Tibial nerve (tissue), 3 donors: ENCODE results near the gene DNAAF5.

Experiments
- POLR2A ChIP-seq, 2 donors: fragments of 450-650 bp; IDR thresholded peaks; one replicate each; pipeline ENCODE4 v1.6.1; 2017; ENCODE audit warnings: antibody characterized with exemption in 2 of 2, mild to moderate bottlenecking in 2 of 2, moderate library complexity in 2 of 2
- TF ChIP-seq, protein P1 (sequence below), 5 experiments: fragments of 200-600 bp in 3 of 5; fragments of 450-650 bp in 2 of 5; sonication (generic) in 3 of 5; IDR thresholded peaks; one replicate each; pipeline ENCODE4 v1.5.1; 2016 to 2019; ENCODE audit warnings: antibody characterized with exemption in 5 of 5, mild to moderate bottlenecking in 3 of 5, moderate library complexity in 2 of 5

DNA sequence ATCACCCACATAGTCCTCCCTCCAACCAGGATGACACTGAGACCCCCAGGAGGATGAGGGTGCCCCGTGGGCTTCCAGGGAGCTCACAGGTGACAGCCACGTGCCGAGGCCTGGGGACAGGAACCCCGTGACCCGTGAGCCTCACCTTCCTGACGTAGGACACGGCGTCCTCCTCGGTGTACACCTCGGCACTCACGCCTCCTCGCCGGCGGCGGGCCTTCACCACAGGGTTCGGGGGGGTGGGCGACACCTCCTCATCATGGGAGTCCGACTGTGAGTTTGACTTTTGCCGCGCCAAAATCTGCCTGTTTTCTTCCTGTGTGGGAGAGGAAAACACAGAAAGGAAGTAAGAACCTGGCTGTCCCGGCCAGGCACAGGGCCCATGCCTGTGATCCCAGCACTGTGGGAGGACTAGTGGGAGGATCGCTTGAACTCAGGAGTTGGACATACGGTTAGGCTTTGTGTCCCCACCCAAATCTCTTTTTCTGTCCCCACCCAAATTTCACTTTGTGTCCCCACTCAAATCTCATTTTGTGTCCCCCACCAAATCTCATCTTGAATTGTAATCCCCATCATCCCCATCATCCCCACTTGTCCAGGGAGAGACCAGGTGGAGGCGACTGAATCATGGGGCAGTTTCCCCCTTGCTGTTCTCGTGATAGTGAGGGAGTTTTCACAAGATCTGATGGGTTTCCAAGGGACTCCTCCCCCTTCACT lies 45.9 kb upstream of the DNAAF5 start:
- no peak for TF ChIP-seq POLR2A (IDR thresholded peaks at IDR 0.05)
- TF ChIP-seq, protein P1, sequence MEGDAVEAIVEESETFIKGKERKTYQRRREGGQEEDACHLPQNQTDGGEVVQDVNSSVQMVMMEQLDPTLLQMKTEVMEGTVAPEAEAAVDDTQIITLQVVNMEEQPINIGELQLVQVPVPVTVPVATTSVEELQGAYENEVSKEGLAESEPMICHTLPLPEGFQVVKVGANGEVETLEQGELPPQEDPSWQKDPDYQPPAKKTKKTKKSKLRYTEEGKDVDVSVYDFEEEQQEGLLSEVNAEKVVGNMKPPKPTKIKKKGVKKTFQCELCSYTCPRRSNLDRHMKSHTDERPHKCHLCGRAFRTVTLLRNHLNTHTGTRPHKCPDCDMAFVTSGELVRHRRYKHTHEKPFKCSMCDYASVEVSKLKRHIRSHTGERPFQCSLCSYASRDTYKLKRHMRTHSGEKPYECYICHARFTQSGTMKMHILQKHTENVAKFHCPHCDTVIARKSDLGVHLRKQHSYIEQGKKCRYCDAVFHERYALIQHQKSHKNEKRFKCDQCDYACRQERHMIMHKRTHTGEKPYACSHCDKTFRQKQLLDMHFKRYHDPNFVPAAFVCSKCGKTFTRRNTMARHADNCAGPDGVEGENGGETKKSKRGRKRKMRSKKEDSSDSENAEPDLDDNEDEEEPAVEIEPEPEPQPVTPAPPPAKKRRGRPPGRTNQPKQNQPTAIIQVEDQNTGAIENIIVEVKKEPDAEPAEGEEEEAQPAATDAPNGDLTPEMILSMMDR (IDR thresholded peaks at IDR 0.05): no peak
